T-cell (primary cell): ENCODE measurements around the gene MAGEH1. TPM values are rescaled to one million over a fixed set of nuclear protein-coding genes. Genes with fewer than 3 reads are reported as not detected.
"Not testable (repeated sequence)": the region's sequence is repeated elsewhere in the genome, so short reads cannot be mapped to it uniquely, and the experiment has no call there.

Source experiments
- ATAC-seq, 4 experiments: fragments of 200-7000 bp in 3 of 4; fragments of 150-1000 bp in 1 of 4; cut with Tn5 transposase; replicated peaks in 1 of 4; 1 replicate in 3 of 4; 2 replicates in 1 of 4; pipeline ENCODE4 v1.10.0; 2021; ENCODE audit warnings: moderate library complexity in 3 of 4, mild to moderate bottlenecking in 2 of 4, moderate number of reproducible peaks in 1 of 4
- CTCF ChIA-PET, 2 donors: fragments of 300-600 bp; sonication (Branson Sonifier 250); formaldehyde crosslinking; loops; one replicate each; lab custom pipeline; 2022; ENCODE audit warnings: antibody characterized with exemption in 2 of 2; lab: Charles Lee
- POLR2A ChIA-PET, 2 donors: fragments of 300-600 bp; sonication (Branson Sonifier 250); formaldehyde crosslinking; loops; one replicate each; lab custom pipeline; 2022; ENCODE audit warnings: antibody characterized with exemption in 2 of 2; lab: Charles Lee
- DNase-seq, 35 experiments: peaks; one replicate each; pipeline versions ENCODE4 v3.0.0 to v3.0.0-alpha.2; 2013 to 2023
- H3K27ac ChIP-seq: one replicate; pipeline ENCODE4 v1.5.1; 2013; ENCODE audit warnings: low read length
- H3K27me3 ChIP-seq, 2 experiments: replicated peaks in 1 of 2; 1 replicate in 1 of 2; 2 replicates in 1 of 2; pipeline versions ENCODE4 v1.6.1 to v1.7.0; 2013; ENCODE audit warnings: low read length in 1 of 2, mixed read lengths in 1 of 2; ENCODE audit not compliant: control insufficient read depth in 2 of 2, insufficient read depth in 2 of 2; ENCODE audit errors: extremely low read depth in 1 of 2
- H3K36me3 ChIP-seq, 2 donors: 1 replicate in 1 of 2; 2 replicates in 1 of 2; pipeline versions ENCODE4 v1.6.1 to v1.7.0; 2013; ENCODE audit warnings: low read length in 1 of 2; ENCODE audit not compliant: control insufficient read depth in 2 of 2, insufficient read depth in 1 of 2; ENCODE audit errors: extremely low read depth in 1 of 2
- H3K4me1 ChIP-seq, 2 experiments: 1 replicate in 1 of 2; 2 replicates in 1 of 2; pipeline versions ENCODE4 v1.6.1 to v1.7.0; 2013; ENCODE audit warnings: low read length in 2 of 2, mixed read lengths in 1 of 2; ENCODE audit not compliant: insufficient read depth in 2 of 2, control insufficient read depth in 1 of 2; ENCODE audit errors: extremely low read depth in 1 of 2
- H3K4me3 ChIP-seq, 2 donors: 1 replicate in 1 of 2; 2 replicates in 1 of 2; pipeline versions ENCODE4 v1.5.1 to v1.7.0; 2013; ENCODE audit warnings: mild to moderate bottlenecking in 2 of 2, low read length in 1 of 2, moderate library complexity in 1 of 2; ENCODE audit not compliant: control insufficient read depth in 1 of 2; ENCODE audit errors: extremely low read depth in 1 of 2
- H3K9me3 ChIP-seq: 2 replicates; pipeline ENCODE4 v1.7.0; 2013
- H3K27ac Mint-ChIP-seq, 2 donors: one replicate each; pipeline ENCODE4 v1.8.0; 2020 to 2021; ENCODE audit warnings: mild to moderate bottlenecking in 2 of 2, mixed read lengths in 2 of 2
- H3K27me3 Mint-ChIP-seq, 2 donors: one replicate each; pipeline ENCODE4 v1.8.0; 2021 to 2022; ENCODE audit warnings: mixed read lengths in 2 of 2
- H3K36me3 Mint-ChIP-seq: one replicate; pipeline ENCODE4 v1.8.0; 2021; ENCODE audit warnings: mixed read lengths
- H3K4me1 Mint-ChIP-seq, 3 donors: one replicate each; pipeline ENCODE4 v1.8.0; 2020 to 2022; ENCODE audit warnings: mixed read lengths in 3 of 3, mild to moderate bottlenecking in 1 of 3
- H3K4me3 Mint-ChIP-seq, 3 donors: one replicate each; pipeline ENCODE4 v1.8.0; 2020 to 2022; ENCODE audit warnings: mild to moderate bottlenecking in 3 of 3, mixed read lengths in 3 of 3, moderate library complexity in 3 of 3
- H3K9me3 Mint-ChIP-seq, 3 donors: one replicate each; pipeline ENCODE4 v1.8.0; 2020 to 2022; ENCODE audit warnings: mixed read lengths in 3 of 3
- WGBS: methylation state at CpG from one replicate; pipeline ENCODE4 v1.1.5; 2013; ENCODE audit warnings: missing lambda C conversion rate; ENCODE audit not compliant: insufficient coverage; 5-methylcytosine and 5-hydroxymethylcytosine counted together
- total RNA-seq, 35 experiments: library from RNA in 6 of 35; stranded (reverse) in 6 of 35; fragments of 120-200 nt in 1 of 35; gene quantifications; one replicate each; pipeline versions ENCODE4 v1.2.1 to v1.2.4 and lab custom pipeline; 2013 to 2026

MAGEH1 gene
- 10 to 100 TPM; 18.5 to 25.5 (median 22.3) TPM for total RNA-seq
- 34.2 TPM for total RNA-seq (2013)
- total RNA-seq (lab: John Stamatoyannopoulos, UW) = 11.4 to 36.5 (median 22.4) reads per million in 29 experiments

- no peaks in the 10 kb centered on the region for H3K36me3 Mint-ChIP-seq
- Histone ChIP-seq H3K9me3 (no peaks in the 10 kb centered on the region), H3K27ac (peak within 1 kb of the TSS; percentile 83), H3K36me3 (no peaks in the 10 kb centered on the region), H3K4me3 (peak within 1 kb of the TSS; percentile 78 to 88), H3K4me1 (peaks cover 4 to 7% of the 10 kb centered on the region in 2 experiments), H3K27me3 (no peaks in the 10 kb centered on the region)
- ATAC-seq (peak; percentile 88 to 92 (median 92)), DNase-seq (peak; percentile 47 to 91 (median 81))
- ChIA-PET CTCF (interaction anchor here in 1 of 2 donors (1.3 to 1.8 kb wide), 2 partner anchors 37 to 265 kb away, joined by 8 to 9 read pairs; partner anchors contain the start of gene RRAGB), POLR2A (interaction anchor here (0.6 to 1.9 kb wide), 5 partner anchors 37 to 1269 kb away, joined by 3 to 18 read pairs (median 3); partner anchors contain the start of genes FAM120C (in 1 of the 2), RRAGB (in 1 of the 2) and USP51 (in 1 of the 2))
- peaks cover 13 to 22% (median 21%) of the 10 kb centered on the region in 3 donors for H3K4me1 Mint-ChIP-seq
- peak within 1 kb of the TSS; percentile 92 to 96 (median 93) for H3K4me3 Mint-ChIP-seq
- WGBS = 2% methylated on average over 22 of the region's 43 CpGs
- no peaks in the 10 kb centered on the region for H3K9me3 Mint-ChIP-seq
- peak within 1 kb of the TSS; percentile 91 to 96 for H3K27ac Mint-ChIP-seq
- no peaks in the 10 kb centered on the region for H3K27me3 Mint-ChIP-seq
These were observed at the start of gene MAGEH1 for GRCh38 chrX:55451990-55452832. MAGEH1 (plus strand) TSS chrX:55452127; CDS start chrX:55452375, 248 bp downstream.

GRCh38 chrX:55427079-55427478 is 24.8 kb upstream of the MAGEH1 start:
- H3K36me3 Mint-ChIP-seq, POLR2A ChIA-PET, H3K4me3 ChIP-seq, CTCF ChIA-PET, H3K9me3 Mint-ChIP-seq, ATAC-seq, H3K4me3 Mint-ChIP-seq, H3K4me1 Mint-ChIP-seq, H3K4me1 ChIP-seq, H3K9me3 ChIP-seq, H3K36me3 ChIP-seq, H3K27ac Mint-ChIP-seq, H3K27me3 ChIP-seq, H3K27ac ChIP-seq: not testable (repeated sequence)
- H3K27me3 Mint-ChIP-seq = peaks cover 8 to 45% of the 10 kb centered on the region in 2 donors
- 57% methylated on average over 3 of the region's 4 CpGs for WGBS
- DNase-seq = peak in 14 of 35 experiments; percentile 0 to 24 (median 7)

GRCh38 chrX:55443468-55443867 is 8.5 kb upstream of the MAGEH1 start:
- WGBS = 75% methylated on average over 4 of the region's 5 CpGs
- H3K36me3 Mint-ChIP-seq, DNase-seq, H3K36me3 ChIP-seq, H3K4me3 ChIP-seq, H3K27ac ChIP-seq, H3K9me3 Mint-ChIP-seq, H3K9me3 ChIP-seq, H3K4me1 Mint-ChIP-seq, H3K27ac Mint-ChIP-seq, CTCF ChIA-PET, H3K4me1 ChIP-seq, H3K27me3 ChIP-seq, ATAC-seq, H3K4me3 Mint-ChIP-seq, POLR2A ChIA-PET: not testable (repeated sequence)
- peaks cover 4 to 30% of the 10 kb centered on the region in 2 donors for H3K27me3 Mint-ChIP-seq

GRCh38 chrX:55450259-55450658 is 1.7 kb upstream of the MAGEH1 start:
- no peaks in the 10 kb centered on the region for H3K9me3 ChIP-seq
- Mint-ChIP-seq H3K27me3 (peaks cover 0 to 4% of the 10 kb centered on the region in 2 donors), H3K27ac (peak overlapping the region in 1 of 2 donors; percentile 36), H3K4me3 (no peak overlapping the region), H3K4me1 (peaks cover 13 to 22% (median 21%) of the 10 kb centered on the region in 3 donors), H3K9me3 (no peaks in the 10 kb centered on the region), H3K36me3 (no peaks in the 10 kb centered on the region)
- DNase-seq (peak in 1 of 35 experiments; percentile 8), ATAC-seq (no peak)
- no CpG with 5 or more reads among the region's 5 CpGs for WGBS
- H3K27me3 ChIP-seq = no peaks in the 10 kb centered on the region
- POLR2A ChIA-PET = no interaction called here
- no peaks in the 10 kb centered on the region for H3K36me3 ChIP-seq
- H3K4me1 ChIP-seq = peaks cover 4 to 7% of the 10 kb centered on the region in 2 experiments
- CTCF ChIA-PET = no interaction called here
- no peak overlapping the region for H3K27ac ChIP-seq
- no peak overlapping the region for H3K4me3 ChIP-seq

- POLR2A ChIA-PET = interaction anchor here in 1 of 2 donors (1.9 kb wide), 1 partner anchor 38 kb away, joined by 18 read pairs; the partner anchor contains the start of gene USP51
These were observed 786 bp upstream of the MAGEH1 start for GRCh38 chrX:55451141-55451540.

GRCh38 chrX:55451626-55451989 is 319 bp upstream of the MAGEH1 start:
- H3K9me3 Mint-ChIP-seq = no peaks in the 10 kb centered on the region
- H3K27ac ChIP-seq = peak overlapping the region; percentile 83
- H3K27me3 ChIP-seq = no peaks in the 10 kb centered on the region
- peak overlapping the region; percentile 78 to 88 for H3K4me3 ChIP-seq
- ATAC-seq = peak in 3 of 4 experiments; percentile 8 to 20 (median 12)
- peak overlapping the region; percentile 92 to 96 (median 93) for H3K4me3 Mint-ChIP-seq
- DNase-seq = no peak
- whole genome bisulfite sequencing = 0% methylated on average over 1 of the region's 11 CpGs
- peaks cover 13 to 22% (median 21%) of the 10 kb centered on the region in 3 donors for H3K4me1 Mint-ChIP-seq
- no peaks in the 10 kb centered on the region for H3K27me3 Mint-ChIP-seq
- ChIA-PET POLR2A (interaction anchor here (0.8 to 1.9 kb wide), 4 partner anchors 37 to 812 kb away, joined by 3 to 18 read pairs (median 3); partner anchors contain the start of genes RRAGB (in 1 of the 2) and USP51 (in 1 of the 2)), CTCF (interaction anchor here in 1 of 2 donors (1.3 to 1.8 kb wide), 2 partner anchors 37 to 266 kb away, joined by 8 to 9 read pairs; partner anchors contain the start of gene RRAGB)
- no peaks in the 10 kb centered on the region for H3K9me3 ChIP-seq
- H3K36me3 ChIP-seq = no peaks in the 10 kb centered on the region
- peaks cover 4 to 7% of the 10 kb centered on the region in 2 experiments for H3K4me1 ChIP-seq
- H3K27ac Mint-ChIP-seq = peak overlapping the region; percentile 91 to 96
- no peaks in the 10 kb centered on the region for H3K36me3 Mint-ChIP-seq

More at GRCh38 chrX:55451141-55451540, 786 bp upstream of the MAGEH1 start:
- Mint-ChIP-seq H3K9me3 (no peaks in the 10 kb centered on the region), H3K4me3 (peak overlapping the region; percentile 92 to 96 (median 93)), H3K27ac (peak overlapping the region; percentile 91 to 96), H3K36me3 (no peaks in the 10 kb centered on the region), H3K4me1 (peaks cover 13 to 22% (median 21%) of the 10 kb centered on the region in 3 donors), H3K27me3 (no peaks in the 10 kb centered on the region)
- H3K9me3 ChIP-seq = no peaks in the 10 kb centered on the region
- H3K27ac ChIP-seq = peak overlapping the region; percentile 83
- CTCF ChIA-PET = interaction anchor here in 1 of 2 donors (1.3 to 1.8 kb wide), 2 partner anchors 38 to 267 kb away, joined by 8 to 9 read pairs; partner anchors contain the start of gene RRAGB
- H3K27me3 ChIP-seq = no peaks in the 10 kb centered on the region
- peak overlapping the region in 1 of 2 donors; percentile 78 for H3K4me3 ChIP-seq
- no peak for ATAC-seq
- DNase-seq = no peak
- H3K36me3 ChIP-seq = no peaks in the 10 kb centered on the region
- peaks cover 4 to 7% of the 10 kb centered on the region in 2 experiments for H3K4me1 ChIP-seq
- 40% methylated on average over 1 of the region's 2 CpGs for WGBS
